Skeletal muscle satellite cell (primary cell): ENCODE results near the gene PIGQ.

Experiments
- H3K27me3 ChIP-seq: 2 replicates; pipeline ENCODE4 v1.7.0; 2013; ENCODE audit warnings: low read length; ENCODE audit not compliant: control insufficient read depth, insufficient read depth
- H3K36me3 ChIP-seq: 2 replicates; pipeline ENCODE4 v1.7.0; 2013; ENCODE audit warnings: mild to moderate bottlenecking, control low read depth, low read length; ENCODE audit not compliant: insufficient read depth
- H3K4me1 ChIP-seq: 2 replicates; pipeline ENCODE4 v1.7.0; 2013; ENCODE audit warnings: low read length; ENCODE audit not compliant: control insufficient read depth, insufficient read depth
- H3K4me2 ChIP-seq: 2 replicates; pipeline ENCODE4 v1.7.0; 2013; ENCODE audit warnings: mild to moderate bottlenecking, low read length
- H3K4me3 ChIP-seq: 2 replicates; pipeline ENCODE4 v1.7.0; 2013; ENCODE audit warnings: low read length
- H3K9ac ChIP-seq: 2 replicates; pipeline ENCODE4 v1.7.0; 2013; ENCODE audit warnings: mild to moderate bottlenecking, low read depth, low read length, moderate library complexity
- H3K9me3 ChIP-seq: replicated peaks from 2 replicates; pipeline ENCODE4 v1.7.0; 2013; ENCODE audit warnings: mild to moderate bottlenecking, control low read depth, low read length

Gene PIGQ

DNA sequence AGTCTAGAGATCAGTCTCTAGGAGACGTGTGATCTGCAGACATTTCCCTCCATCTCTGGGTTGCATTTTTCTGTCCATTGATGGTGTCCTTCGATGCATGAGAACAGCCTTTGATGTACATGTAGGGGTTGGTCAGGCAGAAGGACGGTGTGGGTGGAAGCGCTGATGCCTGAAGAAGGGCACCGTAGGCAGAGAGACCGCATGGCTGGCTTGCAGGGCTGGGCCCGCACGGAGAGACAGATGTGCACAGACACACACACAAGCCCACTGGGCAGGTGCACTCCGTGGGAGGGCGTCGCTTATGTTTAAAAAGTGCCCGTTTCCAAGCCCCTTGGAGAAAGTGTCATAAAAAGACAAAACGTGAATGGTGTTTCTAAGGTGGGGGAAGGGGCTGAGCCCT, 45.4 kb downstream of the PIGQ start:
- Histone ChIP-seq H3K4me2 (no peak overlapping the region), H3K36me3 (no peaks in the 10 kb centered on the region), H3K9me3 (no peaks in the 10 kb centered on the region), H3K4me3 (no peak overlapping the region), H3K27me3 (no peaks in the 10 kb centered on the region), H3K9ac (no peak overlapping the region), H3K4me1 (no peaks in the 10 kb centered on the region)

DNA sequence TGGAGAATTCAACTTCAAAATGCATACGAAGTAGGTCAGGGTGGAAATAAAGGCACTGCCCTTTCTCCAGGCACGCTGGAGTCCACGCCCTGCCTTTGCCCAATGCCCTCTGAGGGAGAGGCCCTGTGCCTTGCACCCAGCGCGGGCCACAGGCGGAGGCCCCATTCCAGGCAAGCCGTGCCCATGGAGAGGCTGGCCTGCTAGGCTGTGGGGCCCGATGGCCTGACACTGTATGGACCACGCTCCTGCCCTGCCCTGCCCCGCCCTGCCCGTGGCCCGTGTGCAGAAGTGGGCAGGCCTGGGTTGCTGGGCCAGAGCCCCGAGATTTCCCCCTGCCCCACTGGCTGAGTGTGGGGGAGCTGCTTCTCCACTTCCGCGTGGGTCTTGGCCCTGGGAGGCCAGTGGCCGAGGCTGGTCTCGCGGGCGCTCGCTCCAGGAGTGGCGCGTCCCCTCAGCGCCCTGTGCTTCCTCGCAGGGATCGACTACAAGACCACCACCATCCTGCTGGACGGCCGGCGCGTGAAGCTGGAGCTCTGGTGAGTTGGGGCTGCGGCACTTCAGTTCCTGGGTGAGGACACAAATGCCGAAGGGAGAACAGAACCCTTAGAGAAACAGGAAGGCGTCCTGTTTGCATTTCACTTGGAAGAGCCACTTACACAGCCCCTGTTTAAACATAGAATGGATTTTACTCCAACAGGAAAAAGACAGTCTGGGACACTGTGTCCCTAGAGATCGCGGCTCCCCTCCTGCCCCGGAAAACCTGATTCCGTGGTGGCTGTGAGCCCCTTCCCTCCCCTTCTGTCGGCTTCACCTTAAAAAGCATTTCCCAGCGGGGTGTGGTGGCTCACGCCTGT, 47.2 kb downstream of the PIGQ start:
- Histone ChIP-seq H3K36me3 (no peaks in the 10 kb centered on the region), H3K9ac (no peak overlapping the region)

GRCh38 chr16:617855-618254, 48.1 kb downstream of the PIGQ start:
- Histone ChIP-seq H3K4me2 (no peak overlapping the region), H3K9me3 (no peaks in the 10 kb centered on the region), H3K4me1 (peaks cover 6% of the 10 kb centered on the region), H3K9ac (no peak overlapping the region), H3K27me3 (no peaks in the 10 kb centered on the region), H3K4me3 (no peak overlapping the region), H3K36me3 (no peaks in the 10 kb centered on the region)

More for the DNA sequence above, 47.2 kb downstream of the PIGQ start:
- no peak overlapping the region for H3K4me2 ChIP-seq
- H3K4me1 ChIP-seq, result peaks cover 5% of the 10 kb centered on the region
- H3K4me3 ChIP-seq, result no peak overlapping the region
- no peaks in the 10 kb centered on the region for H3K27me3 ChIP-seq
- H3K9me3 ChIP-seq, result no peaks in the 10 kb centered on the region

- Histone ChIP-seq H3K4me2 (no peak overlapping the region), H3K9ac (no peak overlapping the region), H3K27me3 (no peaks in the 10 kb centered on the region), H3K36me3 (no peaks in the 10 kb centered on the region), H3K4me1 (peaks cover 6% of the 10 kb centered on the region), H3K4me3 (no peak overlapping the region), H3K9me3 (no peaks in the 10 kb centered on the region)
These were observed 49.8 kb downstream of the PIGQ start for GRCh38 chr16:619476-620100.

DNA sequence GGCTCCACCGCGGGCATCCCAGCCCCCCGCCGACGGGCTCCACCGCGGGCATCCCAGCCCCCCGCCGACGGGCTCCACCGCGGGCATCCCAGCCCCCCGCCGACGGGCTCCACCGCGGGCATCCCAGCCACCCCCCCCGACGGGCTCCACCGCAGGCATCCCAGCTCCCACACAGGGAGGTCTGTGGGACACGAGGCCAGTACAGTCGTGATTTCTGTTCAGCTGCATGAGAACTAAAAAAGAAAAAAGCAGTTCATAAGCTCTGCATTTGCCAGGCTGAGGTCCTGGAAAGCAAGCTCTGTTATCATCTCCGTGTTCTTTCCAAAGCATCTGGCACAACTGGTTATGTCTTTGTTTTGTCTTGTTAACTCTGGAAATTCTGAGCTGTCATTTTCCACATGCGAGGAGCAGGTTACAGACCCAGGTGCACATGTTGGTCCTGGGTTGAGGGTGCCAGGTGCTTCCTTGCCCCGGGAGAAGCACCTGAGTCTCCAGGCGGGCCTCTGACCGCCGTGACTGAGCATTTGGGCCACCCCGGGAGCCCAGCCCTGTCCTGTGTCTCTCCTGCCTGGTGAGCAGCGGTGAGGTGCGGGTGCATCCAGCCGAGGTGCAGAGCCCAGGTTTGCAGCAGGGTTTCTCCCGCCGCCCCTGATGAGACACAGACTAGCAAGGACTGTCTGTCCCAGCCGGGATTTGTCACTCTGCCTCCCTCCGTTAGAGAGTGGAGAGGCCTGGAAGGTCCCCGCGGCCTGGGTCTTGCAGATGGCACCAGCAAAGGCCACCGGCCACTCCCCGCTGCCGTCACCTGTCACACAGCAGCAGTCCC, 51.1 kb downstream of the PIGQ start:
- no peaks in the 10 kb centered on the region for H3K9me3 ChIP-seq
- H3K4me3 ChIP-seq, result no peak overlapping the region
- H3K36me3 ChIP-seq, result peaks cover 3% of the 10 kb centered on the region
- no peak overlapping the region for H3K9ac ChIP-seq
- no peaks in the 10 kb centered on the region for H3K27me3 ChIP-seq
- peaks cover 6% of the 10 kb centered on the region for H3K4me1 ChIP-seq
- H3K4me2 ChIP-seq, result no peak overlapping the region

- Histone ChIP-seq H3K36me3 (peaks cover 8% of the 10 kb centered on the region), H3K27me3 (no peaks in the 10 kb centered on the region), H3K9me3 (no peaks in the 10 kb centered on the region), H3K4me3 (no peak overlapping the region), H3K4me2 (no peak overlapping the region), H3K4me1 (peaks cover 12% of the 10 kb centered on the region), H3K9ac (no peak overlapping the region)
These were observed 51.8 kb downstream of the PIGQ start for GRCh38 chr16:621526-622105.

DNA sequence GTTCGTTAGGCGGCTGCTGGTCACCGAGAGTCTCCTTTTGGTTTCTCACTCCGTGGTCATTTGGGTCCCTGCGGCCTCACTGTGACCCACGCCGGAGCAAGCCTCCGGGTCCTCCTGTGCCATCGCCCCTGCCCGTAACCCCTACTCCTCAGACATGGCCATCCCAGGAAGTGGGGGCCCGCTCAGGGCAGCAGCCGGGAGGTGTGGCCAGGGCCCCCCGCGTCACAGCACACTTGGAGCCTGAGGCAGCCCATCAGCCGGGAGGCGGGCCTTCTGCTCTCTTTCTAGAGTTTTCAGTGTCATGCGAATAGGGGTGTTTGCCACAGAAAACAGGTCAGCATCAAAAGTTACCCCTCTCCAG, 53.1 kb downstream of the PIGQ start:
- Histone ChIP-seq H3K4me2 (no peak overlapping the region), H3K9me3 (no peaks in the 10 kb centered on the region), H3K9ac (no peak overlapping the region), H3K27me3 (no peaks in the 10 kb centered on the region), H3K4me3 (no peak overlapping the region), H3K4me1 (peaks cover 23% of the 10 kb centered on the region), H3K36me3 (peaks cover 8% of the 10 kb centered on the region)

DNA sequence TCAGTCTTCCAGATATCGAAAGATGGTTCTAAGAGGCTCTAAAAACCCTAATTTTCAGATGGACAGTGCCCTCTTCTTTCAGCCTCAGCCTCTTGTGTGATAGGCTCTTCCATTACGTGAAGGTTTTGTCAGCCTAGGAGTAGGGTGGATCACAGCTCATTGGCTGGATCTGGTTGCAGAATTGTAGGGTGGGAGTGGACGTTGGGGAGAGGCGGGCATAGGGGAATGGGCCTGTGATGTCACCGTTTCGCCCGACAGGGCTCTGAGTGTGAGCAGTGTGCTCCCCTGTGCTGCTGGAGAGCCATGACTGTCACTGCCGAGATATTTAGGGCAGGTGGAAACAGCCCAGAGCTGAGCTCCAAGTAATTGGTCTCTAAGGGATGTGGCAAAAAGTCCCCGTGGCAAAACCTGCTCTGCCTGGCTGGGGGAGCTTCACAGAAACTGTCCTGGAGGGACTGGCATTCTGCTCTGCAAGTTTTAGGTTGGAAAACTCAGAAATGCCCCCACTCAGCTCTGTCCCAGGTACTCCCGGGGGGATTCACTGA, 54.8 kb downstream of the PIGQ start:
- Histone ChIP-seq H3K4me3 (no peak overlapping the region), H3K9ac (no peak overlapping the region), H3K27me3 (no peaks in the 10 kb centered on the region), H3K4me1 (peaks cover 27% of the 10 kb centered on the region), H3K36me3 (peaks cover 8% of the 10 kb centered on the region), H3K9me3 (no peaks in the 10 kb centered on the region), H3K4me2 (no peak overlapping the region)

- Histone ChIP-seq H3K9ac (no peak overlapping the region), H3K4me2 (no peak overlapping the region), H3K36me3 (peaks cover 8% of the 10 kb centered on the region), H3K27me3 (no peaks in the 10 kb centered on the region), H3K9me3 (no peaks in the 10 kb centered on the region), H3K4me3 (no peak overlapping the region), H3K4me1 (peaks cover 33% of the 10 kb centered on the region)
These were observed 55.6 kb downstream of the PIGQ start for GRCh38 chr16:625117-625976.

DNA sequence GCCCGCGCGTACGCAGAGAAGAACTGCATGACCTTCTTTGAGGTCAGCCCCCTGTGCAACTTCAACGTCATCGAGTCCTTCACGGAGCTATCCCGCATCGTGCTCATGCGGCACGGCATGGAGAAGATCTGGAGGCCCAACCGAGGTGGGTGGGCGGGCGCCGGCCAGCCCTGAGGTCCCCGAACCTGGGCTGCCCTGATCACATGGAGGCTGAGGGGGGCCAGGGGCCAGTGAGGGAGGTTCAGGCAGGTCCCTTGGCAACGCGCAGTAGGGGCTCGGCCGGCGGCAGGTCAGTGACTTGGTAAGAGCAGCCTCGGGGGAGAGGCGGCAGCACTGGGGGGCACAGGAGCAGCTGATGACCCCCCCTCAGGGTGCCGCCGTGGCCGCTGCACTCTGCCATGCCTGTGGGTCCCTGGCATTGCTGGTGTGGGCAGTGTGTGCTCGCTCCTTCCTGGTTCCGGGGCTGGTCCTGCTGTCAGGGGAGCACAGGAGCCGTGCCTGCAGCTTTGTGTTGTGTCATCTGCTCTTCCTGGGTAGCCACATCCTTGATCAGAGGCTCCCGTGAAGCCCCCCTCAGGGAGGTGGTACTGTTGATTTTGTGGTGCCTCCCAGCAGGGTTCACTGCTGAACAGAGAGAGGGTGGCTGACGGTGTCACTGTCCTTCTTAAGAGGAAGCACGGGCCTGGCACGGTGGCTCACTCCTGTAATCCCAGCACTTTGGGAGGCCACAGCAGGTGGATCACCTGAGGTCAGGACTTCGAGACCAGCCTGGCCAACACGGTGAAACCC, 56.4 kb downstream of the PIGQ start:
- no peak overlapping the region for H3K4me3 ChIP-seq
- H3K9me3 ChIP-seq, result no peaks in the 10 kb centered on the region
- H3K27me3 ChIP-seq, result no peaks in the 10 kb centered on the region
- H3K4me1 ChIP-seq, result peaks cover 40% of the 10 kb centered on the region
- H3K9ac ChIP-seq, result no peak overlapping the region
- peaks cover 8% of the 10 kb centered on the region for H3K36me3 ChIP-seq
- H3K4me2 ChIP-seq, result peak overlapping the region; percentile 54
